Small intestine (tissue), 7 donors: Measurements from ENCODE around the gene TSPAN18. TPM values are rescaled to one million over a fixed set of nuclear protein-coding genes. Genes with fewer than 3 reads are reported as not detected.

Source experiments
- DNase-seq, 2 donors: peaks; one replicate each; pipeline versions ENCODE4 v3.0.0 to v3.0.0-alpha.2; 2013
- FAIRE-seq: peaks from 2 replicates; lab custom pipeline; 2012; peaks lifted over from hg19 to GRCh38; lab: Jason Lieb, UNC
- H3K27ac ChIP-seq, 3 donors: one replicate each; pipeline ENCODE4 v1.5.1; 2013; ENCODE audit warnings: low read length in 2 of 3, mild to moderate bottlenecking in 2 of 3, control low read depth in 1 of 3, inconsistent platforms in 1 of 3, low read depth in 1 of 3, moderate library complexity in 1 of 3
- H3K27me3 ChIP-seq, 3 donors: one replicate each; pipeline ENCODE4 v1.6.1; 2013; ENCODE audit warnings: low read length in 3 of 3, inconsistent platforms in 1 of 3; ENCODE audit not compliant: control insufficient read depth in 3 of 3, insufficient read depth in 3 of 3
- H3K36me3 ChIP-seq, 3 donors: one replicate each; pipeline ENCODE4 v1.6.1; 2013; ENCODE audit warnings: low read length in 3 of 3, inconsistent platforms in 1 of 3, low read depth in 1 of 3, mild to moderate bottlenecking in 1 of 3, moderate library complexity in 1 of 3; ENCODE audit not compliant: control insufficient read depth in 3 of 3, insufficient read depth in 2 of 3
- H3K4me1 ChIP-seq, 3 donors: one replicate each; pipeline ENCODE4 v1.6.1; 2013; ENCODE audit warnings: low read length in 2 of 3, inconsistent platforms in 1 of 3, low read depth in 1 of 3, mild to moderate bottlenecking in 1 of 3, moderate library complexity in 1 of 3; ENCODE audit not compliant: control insufficient read depth in 3 of 3, insufficient read depth in 2 of 3
- H3K4me3 ChIP-seq, 3 donors: one replicate each; pipeline ENCODE4 v1.5.1; 2013; ENCODE audit warnings: low read length in 3 of 3, control low read depth in 1 of 3, inconsistent platforms in 1 of 3, low read depth in 1 of 3, mild to moderate bottlenecking in 1 of 3, moderate library complexity in 1 of 3
- H3K9me3 ChIP-seq, 2 donors: one replicate each; pipeline ENCODE4 v1.6.1; 2013; ENCODE audit warnings: low read depth in 1 of 2, low read length in 1 of 2; ENCODE audit not compliant: control insufficient read depth in 2 of 2, insufficient read depth in 1 of 2
- WGBS, 3 donors: extraction: QIAGEN DNeasy Blood & Tissue Kit; methylation state at CpG; one replicate each; pipeline ENCODE4 v1.1.7; 2013; 5-methylcytosine and 5-hydroxymethylcytosine counted together
- polyA plus RNA-seq, 4 donors: library from polyadenylated mRNA; stranded (reverse) in 3 of 4; unstranded in 1 of 4; fragments of 200-250 nt in 3 of 4; fragments of 120-200 nt in 1 of 4; gene quantifications; one replicate each; pipeline versions ENCODE4 v1.2.1 to v1.2.3, GENCODE V29; 2013
- donor health status: healthy with polysubstance abuse.
- donor health status: control.
- donor health status: control.
- donor health status: Bipolar disorder and iron deficiency.
- donor health status: healthy.

Gene TSPAN18
- polyA plus RNA-seq, 4 donors: 1.1 to 45.2 (median 8.8) TPM; not detected in 1

DNA sequence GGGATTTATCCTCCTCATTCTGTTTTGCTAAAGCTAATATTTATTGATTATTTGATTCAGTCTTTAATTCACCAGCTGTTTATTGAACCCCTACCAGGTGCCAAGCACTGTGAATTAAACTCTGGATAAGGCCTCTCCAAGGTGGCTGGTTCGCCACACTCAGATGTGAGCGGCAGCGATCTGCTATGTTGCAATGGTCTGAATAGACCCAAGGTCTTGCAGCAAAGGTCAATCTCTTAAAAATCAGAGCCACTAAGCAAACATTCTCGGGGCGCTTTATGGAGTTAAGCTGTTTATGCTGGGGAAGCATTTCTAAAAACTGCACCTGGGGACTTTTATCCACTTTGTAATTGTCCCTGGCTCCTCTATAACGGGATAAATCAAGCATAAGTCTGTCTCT is 10.5 kb upstream of the TSPAN18 start:
- H3K4me1 ChIP-seq: peaks cover 0 to 23% (median 0%) of the 10 kb centered on the region in 3 donors
- H3K36me3 ChIP-seq: no peaks in the 10 kb centered on the region
- DNase-seq (peak in 1 of 2 donors; percentile 55), FAIRE-seq (no peak)
- H3K9me3 ChIP-seq: no peaks in the 10 kb centered on the region
- H3K27ac ChIP-seq: no peak overlapping the region
- 53 to 70% (median 65%) methylated on average over 6 of the region's 6 CpGs for WGBS, 3 donors
- no peak overlapping the region for H3K4me3 ChIP-seq
- no peaks in the 10 kb centered on the region for H3K27me3 ChIP-seq

DNA sequence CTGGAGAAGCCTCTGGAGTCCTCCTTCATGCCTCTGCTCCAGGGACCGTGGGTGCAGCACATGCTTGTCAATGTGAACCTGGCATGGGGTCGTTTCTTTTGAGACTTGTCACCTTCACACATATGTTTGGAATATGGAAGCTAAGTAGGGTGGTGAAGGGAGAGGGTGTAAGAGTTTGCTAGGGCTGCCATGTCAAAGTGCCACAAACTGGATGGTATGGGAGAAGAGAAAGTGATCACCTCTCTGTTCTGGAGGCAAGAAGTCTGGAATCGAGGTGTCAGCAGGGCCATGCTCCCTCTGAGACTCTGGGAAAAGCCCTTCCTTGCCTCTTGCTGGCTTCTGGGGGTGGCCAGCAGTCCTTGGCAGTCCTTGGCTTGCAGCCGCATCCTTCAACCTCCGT is 8.7 kb upstream of the TSPAN18 start:
- 65 to 83% (median 79%) methylated on average over 5 of the region's 5 CpGs for WGBS, 3 donors
- no peaks in the 10 kb centered on the region for H3K36me3 ChIP-seq
- FAIRE-seq (no peak), DNase-seq (no peak)
- no peak overlapping the region for H3K27ac ChIP-seq
- H3K4me1 ChIP-seq: peaks cover 0 to 33% (median 0%) of the 10 kb centered on the region in 3 donors
- H3K9me3 ChIP-seq: no peaks in the 10 kb centered on the region
- H3K4me3 ChIP-seq: no peak overlapping the region
- no peaks in the 10 kb centered on the region for H3K27me3 ChIP-seq

- no peaks in the 10 kb centered on the region for H3K36me3 ChIP-seq
- no peak overlapping the region for H3K4me3 ChIP-seq
- no peaks in the 10 kb centered on the region for H3K9me3 ChIP-seq
- H3K4me1 ChIP-seq: peaks cover 0 to 33% (median 0%) of the 10 kb centered on the region in 3 donors
- WGBS, 3 donors: 24 to 70% (median 40%) methylated on average over 4 of the region's 4 CpGs
- H3K27ac ChIP-seq: no peak overlapping the region
- H3K27me3 ChIP-seq: no peaks in the 10 kb centered on the region
- FAIRE-seq: no peak
- no peak for DNase-seq
These were observed 8.0 kb upstream of the TSPAN18 start for GRCh38 chr11:44718612-44719390.

- no peak for DNase-seq
- no peaks in the 10 kb centered on the region for H3K9me3 ChIP-seq
- 58 to 66% (median 63%) methylated on average over 12 of the region's 12 CpGs for WGBS, 3 donors
- no peaks in the 10 kb centered on the region for H3K36me3 ChIP-seq
- H3K27me3 ChIP-seq: peaks cover 0 to 2% (median 0%) of the 10 kb centered on the region in 3 donors
- no peak overlapping the region for H3K27ac ChIP-seq
- no peak overlapping the region for H3K4me3 ChIP-seq
- FAIRE-seq: no peak
- H3K4me1 ChIP-seq: peaks cover 2 to 43% (median 2%) of the 10 kb centered on the region in 3 donors
These were observed 1.6 kb upstream of the TSPAN18 start for GRCh38 chr11:44725016-44725685.

- DNase-seq (no peak), FAIRE-seq (no peak)
- no peaks in the 10 kb centered on the region for H3K36me3 ChIP-seq
- H3K9me3 ChIP-seq: no peaks in the 10 kb centered on the region
- WGBS, 3 donors: 62 to 63% (median 63%) methylated on average over 10 of the region's 10 CpGs
- peaks cover 0 to 2% (median 0%) of the 10 kb centered on the region in 3 donors for H3K27me3 ChIP-seq
- H3K27ac ChIP-seq: peak overlapping the region in 2 of 3 donors; percentile 36 to 81
- no peak overlapping the region for H3K4me3 ChIP-seq
- H3K4me1 ChIP-seq: peaks cover 2 to 39% (median 2%) of the 10 kb centered on the region in 3 donors
These were observed 942 bp upstream of the TSPAN18 start for GRCh38 chr11:44725757-44726282.

DNA sequence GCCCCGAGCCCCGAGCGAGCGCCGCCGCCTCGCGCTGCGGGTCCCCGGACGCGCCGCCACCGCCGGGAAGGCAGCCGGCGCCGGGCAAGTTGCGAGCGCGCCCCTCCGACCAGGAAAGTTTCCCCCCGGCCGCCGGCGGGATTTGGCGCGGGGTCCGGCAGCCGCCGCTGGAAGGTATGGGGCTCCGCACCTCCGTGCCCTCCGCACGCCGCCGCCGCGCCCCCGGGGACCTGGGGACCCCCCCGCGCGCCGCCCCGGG is 281 bp downstream of the TSPAN18 start:
- DNase-seq (no peak), FAIRE-seq (no peak)
- H3K4me1 ChIP-seq: peaks cover 2 to 27% (median 2%) of the 10 kb centered on the region in 3 donors
- peaks cover 0 to 2% (median 0%) of the 10 kb centered on the region in 3 donors for H3K27me3 ChIP-seq
- H3K4me3 ChIP-seq: peak overlapping the region; percentile 27 to 85 (median 68)
- H3K36me3 ChIP-seq: no peaks in the 10 kb centered on the region
- peak overlapping the region in 2 of 3 donors; percentile 15 to 65 for H3K27ac ChIP-seq
- 0% methylated on average over 13 to 45 of the region's 45 CpGs for WGBS, 3 donors
- H3K9me3 ChIP-seq: no peaks in the 10 kb centered on the region

DNA sequence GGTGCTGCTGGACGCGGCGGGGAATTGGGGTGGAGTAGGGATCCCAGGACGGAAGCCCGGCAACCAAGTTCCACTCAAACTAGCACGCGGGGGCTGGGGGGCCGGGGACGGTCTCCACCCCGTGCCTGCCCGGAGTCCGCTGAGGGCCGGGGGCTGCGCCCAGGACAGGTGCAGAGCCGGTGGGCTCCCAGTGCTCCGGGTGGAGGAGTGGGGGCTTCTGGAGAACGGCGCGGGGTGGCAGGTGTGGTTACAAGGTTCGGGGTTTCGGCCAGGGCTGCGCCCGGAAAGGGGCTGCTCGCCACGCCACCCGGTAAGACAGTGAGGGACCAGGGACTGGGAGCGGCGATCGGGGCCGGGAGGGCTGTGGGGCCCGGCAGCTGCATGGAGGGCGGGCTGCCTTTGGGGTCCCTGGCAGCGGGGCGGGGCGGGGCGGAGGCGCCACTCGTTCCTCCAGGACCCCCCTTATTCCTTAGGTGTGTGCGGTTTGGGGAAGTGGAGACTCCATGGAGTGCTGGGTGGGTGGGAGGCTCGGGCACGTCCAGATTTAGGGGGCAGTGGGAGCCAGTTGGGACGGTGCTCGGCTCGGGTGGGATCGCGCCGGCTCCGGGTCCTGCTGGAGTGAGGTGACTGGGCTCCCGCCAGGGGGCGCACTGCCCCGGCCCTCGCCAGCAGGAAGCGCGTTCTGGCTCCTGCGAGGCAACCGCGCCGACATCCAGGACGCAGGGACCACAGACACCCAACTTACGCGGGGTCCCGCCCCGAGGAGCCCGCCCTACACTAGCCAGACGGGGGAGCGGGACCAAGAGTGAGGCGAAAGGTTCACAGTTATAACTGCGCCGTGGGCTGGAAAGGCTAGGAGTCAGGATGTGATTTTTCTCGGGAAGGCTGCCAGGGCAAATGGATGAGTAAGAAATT is 868 bp downstream of the TSPAN18 start:
- no peak for FAIRE-seq

More for the DNA sequence above, 868 bp downstream of the TSPAN18 start:
- Histone ChIP-seq H3K36me3 (no peaks in the 10 kb centered on the region), H3K9me3 (peaks cover 0 to 3% of the 10 kb centered on the region in 2 donors), H3K4me1 (peaks cover 2 to 24% (median 2%) of the 10 kb centered on the region in 3 donors), H3K4me3 (peak overlapping the region; percentile 27 to 85 (median 68)), H3K27me3 (peaks cover 0 to 2% (median 0%) of the 10 kb centered on the region in 3 donors), H3K27ac (peak overlapping the region in 2 of 3 donors; percentile 32 to 65)
- DNase-seq: peak; percentile 63 to 89
- 0 to 1% (median 1%) methylated on average over 53 to 70 of the region's 70 CpGs for WGBS, 3 donors
